Measurements from ENCODE around the gene KCNQ1OT1. TPM values are rescaled to one million over a fixed set of nuclear protein-coding genes. Genes with fewer than 3 reads are reported as not detected.

The KCNQ1OT1 gene
- total and polyA plus RNA-seq, 4 donors: 0.05 to 4.9 (median 0.61) TPM

GRCh38 chr11:2748814-2749554, 49.2 kb upstream of the KCNQ1OT1 start:
- H3K4me1 ChIP-seq (ENCODE audit: control insufficient read depth in 4 of 4, insufficient read depth in 4 of 4, low read length in 3 of 4): no peaks in the 10 kb centered on the region
- 96% methylated on average over 17 of the region's 17 CpGs for WGBS
- H3K27ac ChIP-seq (ENCODE audit: low read depth in 1 of 2, low read length in 2 of 2): no peak overlapping the region
- no peaks in the 10 kb centered on the region for H3K36me3 ChIP-seq (ENCODE audit: control insufficient read depth in 4 of 4, insufficient read depth in 3 of 4, low read depth in 1 of 4, low read length in 3 of 4)
- H3K4me3 ChIP-seq (ENCODE audit: low read depth in 1 of 3, low read length in 3 of 3): no peak overlapping the region
- peaks cover 0 to 2% (median 0%) of the 10 kb centered on the region in 4 donors for H3K9me3 ChIP-seq (ENCODE audit: control insufficient read depth in 4 of 4, low read length in 3 of 4)
- H3K9ac ChIP-seq (ENCODE audit: low read depth in 1 of 2, low read length in 2 of 2): no peak overlapping the region
- TF ChIP-seq GABPA (IDR thresholded peaks at IDR 0.05 in 1 of 2, conservative IDR thresholded peaks at IDR 0.05 in 1 of 2): no peak
- TF ChIP-seq RAD21 (IDR thresholded peaks at IDR 0.05): no peak
- no peak for TF ChIP-seq TAF1 (conservative IDR thresholded peaks at IDR 0.05)
- no peak for TF ChIP-seq HNF4A (conservative IDR thresholded peaks at IDR 0.05)
- H3K27me3 ChIP-seq (ENCODE audit: control insufficient read depth in 4 of 4, insufficient read depth in 4 of 4, low read length in 3 of 4): no peaks in the 10 kb centered on the region
- no peak for DNase-seq (ENCODE audit: low spot score)

DNA sequence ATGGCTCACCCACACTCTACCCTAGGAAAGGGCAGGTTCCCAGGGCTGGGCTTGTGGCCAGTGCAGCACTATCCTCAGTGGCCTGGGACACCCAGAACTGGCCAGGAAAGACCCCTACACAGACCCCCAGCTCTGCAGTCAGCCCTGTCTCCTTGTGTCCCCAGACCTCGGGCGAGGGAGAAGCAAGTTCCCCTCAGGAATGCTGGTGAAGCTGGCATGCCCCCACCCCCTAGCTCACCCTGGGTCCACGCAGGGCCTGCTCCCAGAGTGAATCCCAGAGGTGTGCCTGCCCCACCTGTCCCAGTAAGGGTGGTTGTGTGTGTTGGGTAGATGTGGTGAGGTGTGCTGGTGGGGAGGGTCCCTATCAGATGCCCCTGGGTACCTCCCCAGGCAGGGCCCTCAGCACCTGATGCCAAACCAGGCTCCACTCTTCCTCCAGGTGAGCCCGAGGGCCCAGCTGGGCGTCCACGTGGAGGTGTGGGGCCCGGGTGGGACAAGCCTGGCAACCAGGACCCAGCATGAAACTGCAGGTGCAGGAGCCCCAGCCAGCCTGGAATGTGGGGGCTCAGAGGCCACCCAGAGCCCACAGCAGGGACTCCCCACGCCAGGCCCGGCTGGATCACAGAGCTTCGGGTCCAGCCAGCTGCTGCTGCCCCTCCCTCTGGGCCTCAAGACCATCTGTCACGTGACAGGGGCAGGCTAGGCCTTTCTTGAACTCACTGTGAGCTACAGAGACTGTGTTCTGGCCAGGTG, 48.4 kb upstream of the KCNQ1OT1 start:
- Histone ChIP-seq H3K4me1 (ENCODE audit: control insufficient read depth in 4 of 4, insufficient read depth in 4 of 4, low read length in 3 of 4) (no peaks in the 10 kb centered on the region), H3K27ac (ENCODE audit: low read depth in 1 of 2, low read length in 2 of 2) (no peak overlapping the region), H3K9me3 (ENCODE audit: control insufficient read depth in 4 of 4, low read length in 3 of 4) (no peaks in the 10 kb centered on the region), H3K4me3 (ENCODE audit: low read depth in 1 of 3, low read length in 3 of 3) (no peak overlapping the region), H3K36me3 (ENCODE audit: control insufficient read depth in 4 of 4, insufficient read depth in 3 of 4, low read depth in 1 of 4, low read length in 3 of 4) (no peaks in the 10 kb centered on the region), H3K9ac (ENCODE audit: low read depth in 1 of 2, low read length in 2 of 2) (no peak overlapping the region), H3K27me3 (ENCODE audit: control insufficient read depth in 4 of 4, insufficient read depth in 4 of 4, low read length in 3 of 4) (no peaks in the 10 kb centered on the region)
- no peak for DNase-seq (ENCODE audit: low spot score)
- no peak for TF ChIP-seq SP1 (IDR thresholded peaks at IDR 0.05)
- no peak for TF ChIP-seq GABPA (IDR thresholded peaks at IDR 0.05 in 1 of 2, conservative IDR thresholded peaks at IDR 0.05 in 1 of 2)
- TF ChIP-seq NR2F2 (IDR thresholded peaks at IDR 0.05): no peak
- no peak for TF ChIP-seq EGR1 (IDR thresholded peaks at IDR 0.05; ENCODE audit: low read depth in 2 of 2)
- no peak for TF ChIP-seq HNF4A (conservative IDR thresholded peaks at IDR 0.05)
- TF ChIP-seq RXRA (IDR thresholded peaks at IDR 0.05): no peak
- TF ChIP-seq HNF4G (IDR thresholded peaks at IDR 0.05): no peak
- TF ChIP-seq, protein P1, sequence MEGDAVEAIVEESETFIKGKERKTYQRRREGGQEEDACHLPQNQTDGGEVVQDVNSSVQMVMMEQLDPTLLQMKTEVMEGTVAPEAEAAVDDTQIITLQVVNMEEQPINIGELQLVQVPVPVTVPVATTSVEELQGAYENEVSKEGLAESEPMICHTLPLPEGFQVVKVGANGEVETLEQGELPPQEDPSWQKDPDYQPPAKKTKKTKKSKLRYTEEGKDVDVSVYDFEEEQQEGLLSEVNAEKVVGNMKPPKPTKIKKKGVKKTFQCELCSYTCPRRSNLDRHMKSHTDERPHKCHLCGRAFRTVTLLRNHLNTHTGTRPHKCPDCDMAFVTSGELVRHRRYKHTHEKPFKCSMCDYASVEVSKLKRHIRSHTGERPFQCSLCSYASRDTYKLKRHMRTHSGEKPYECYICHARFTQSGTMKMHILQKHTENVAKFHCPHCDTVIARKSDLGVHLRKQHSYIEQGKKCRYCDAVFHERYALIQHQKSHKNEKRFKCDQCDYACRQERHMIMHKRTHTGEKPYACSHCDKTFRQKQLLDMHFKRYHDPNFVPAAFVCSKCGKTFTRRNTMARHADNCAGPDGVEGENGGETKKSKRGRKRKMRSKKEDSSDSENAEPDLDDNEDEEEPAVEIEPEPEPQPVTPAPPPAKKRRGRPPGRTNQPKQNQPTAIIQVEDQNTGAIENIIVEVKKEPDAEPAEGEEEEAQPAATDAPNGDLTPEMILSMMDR (IDR thresholded peaks at IDR 0.05; ENCODE audit: low read depth, low read length, missing input control): no peak
- TF ChIP-seq, protein P2, sequence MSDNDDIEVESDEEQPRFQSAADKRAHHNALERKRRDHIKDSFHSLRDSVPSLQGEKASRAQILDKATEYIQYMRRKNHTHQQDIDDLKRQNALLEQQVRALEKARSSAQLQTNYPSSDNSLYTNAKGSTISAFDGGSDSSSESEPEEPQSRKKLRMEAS (IDR thresholded peaks at IDR 0.05): no peak
- TF ChIP-seq TAF1 (conservative IDR thresholded peaks at IDR 0.05): no peak
- 83% methylated on average over 11 of the region's 11 CpGs for WGBS

DNA sequence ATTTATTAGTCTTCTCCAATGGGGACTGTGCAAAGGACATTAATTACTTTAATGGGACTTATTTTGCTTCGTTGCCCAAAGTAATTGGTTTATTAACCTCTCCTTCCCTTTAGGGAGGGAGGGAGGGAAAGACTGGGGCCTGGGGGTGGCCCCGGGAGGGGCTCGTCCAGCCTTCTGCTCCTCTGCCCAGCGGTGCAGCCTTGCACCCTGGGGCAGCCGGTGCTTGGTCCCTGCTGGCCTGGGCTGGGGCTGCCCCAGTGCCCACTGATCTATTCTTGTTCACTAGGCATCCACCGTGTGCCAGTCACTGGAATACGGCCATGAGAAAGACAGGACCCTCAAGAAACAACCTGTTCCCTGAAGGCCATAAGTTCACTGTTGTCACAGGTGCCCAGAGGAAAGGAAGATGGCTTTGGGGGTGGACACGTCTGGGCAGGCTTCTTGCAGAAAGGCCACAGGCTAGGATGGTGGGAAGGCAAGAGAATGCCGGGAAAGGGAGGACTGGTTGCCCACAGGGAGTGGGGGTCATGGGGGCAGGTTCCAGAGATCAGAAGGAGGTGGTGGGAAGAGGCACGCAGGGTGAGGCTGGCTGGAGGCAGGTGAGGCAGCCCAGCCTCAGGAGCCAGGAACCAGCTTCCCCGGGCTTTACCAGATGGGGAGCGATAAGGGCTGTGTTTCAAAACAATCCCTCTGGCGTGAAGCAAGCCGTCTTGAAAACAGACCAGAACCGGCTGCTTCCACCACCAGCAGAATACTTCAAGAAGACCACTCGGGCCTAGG, 47.6 kb upstream of the KCNQ1OT1 start:
- no peak overlapping the region for H3K4me3 ChIP-seq (ENCODE audit: low read depth in 1 of 3, low read length in 3 of 3)
- H3K27ac ChIP-seq (ENCODE audit: low read depth in 1 of 2, low read length in 2 of 2): no peak overlapping the region
- H3K9ac ChIP-seq (ENCODE audit: low read depth in 1 of 2, low read length in 2 of 2): no peak overlapping the region
- H3K9me3 ChIP-seq (ENCODE audit: control insufficient read depth in 4 of 4, low read length in 3 of 4): no peaks in the 10 kb centered on the region
- DNase-seq (ENCODE audit: low spot score): no peak
- no peaks in the 10 kb centered on the region for H3K27me3 ChIP-seq (ENCODE audit: control insufficient read depth in 4 of 4, insufficient read depth in 4 of 4, low read length in 3 of 4)
- no peaks in the 10 kb centered on the region for H3K36me3 ChIP-seq (ENCODE audit: control insufficient read depth in 4 of 4, insufficient read depth in 3 of 4, low read depth in 1 of 4, low read length in 3 of 4)
- WGBS: 91% methylated on average over 16 of the region's 16 CpGs
- no peaks in the 10 kb centered on the region for H3K4me1 ChIP-seq (ENCODE audit: control insufficient read depth in 4 of 4, insufficient read depth in 4 of 4, low read length in 3 of 4)
- TF ChIP-seq RAD21 (IDR thresholded peaks at IDR 0.05): no peak
- TF ChIP-seq SP1 (IDR thresholded peaks at IDR 0.05): no peak
- TF ChIP-seq, protein P3, sequence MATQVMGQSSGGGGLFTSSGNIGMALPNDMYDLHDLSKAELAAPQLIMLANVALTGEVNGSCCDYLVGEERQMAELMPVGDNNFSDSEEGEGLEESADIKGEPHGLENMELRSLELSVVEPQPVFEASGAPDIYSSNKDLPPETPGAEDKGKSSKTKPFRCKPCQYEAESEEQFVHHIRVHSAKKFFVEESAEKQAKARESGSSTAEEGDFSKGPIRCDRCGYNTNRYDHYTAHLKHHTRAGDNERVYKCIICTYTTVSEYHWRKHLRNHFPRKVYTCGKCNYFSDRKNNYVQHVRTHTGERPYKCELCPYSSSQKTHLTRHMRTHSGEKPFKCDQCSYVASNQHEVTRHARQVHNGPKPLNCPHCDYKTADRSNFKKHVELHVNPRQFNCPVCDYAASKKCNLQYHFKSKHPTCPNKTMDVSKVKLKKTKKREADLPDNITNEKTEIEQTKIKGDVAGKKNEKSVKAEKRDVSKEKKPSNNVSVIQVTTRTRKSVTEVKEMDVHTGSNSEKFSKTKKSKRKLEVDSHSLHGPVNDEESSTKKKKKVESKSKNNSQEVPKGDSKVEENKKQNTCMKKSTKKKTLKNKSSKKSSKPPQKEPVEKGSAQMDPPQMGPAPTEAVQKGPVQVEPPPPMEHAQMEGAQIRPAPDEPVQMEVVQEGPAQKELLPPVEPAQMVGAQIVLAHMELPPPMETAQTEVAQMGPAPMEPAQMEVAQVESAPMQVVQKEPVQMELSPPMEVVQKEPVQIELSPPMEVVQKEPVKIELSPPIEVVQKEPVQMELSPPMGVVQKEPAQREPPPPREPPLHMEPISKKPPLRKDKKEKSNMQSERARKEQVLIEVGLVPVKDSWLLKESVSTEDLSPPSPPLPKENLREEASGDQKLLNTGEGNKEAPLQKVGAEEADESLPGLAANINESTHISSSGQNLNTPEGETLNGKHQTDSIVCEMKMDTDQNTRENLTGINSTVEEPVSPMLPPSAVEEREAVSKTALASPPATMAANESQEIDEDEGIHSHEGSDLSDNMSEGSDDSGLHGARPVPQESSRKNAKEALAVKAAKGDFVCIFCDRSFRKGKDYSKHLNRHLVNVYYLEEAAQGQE (IDR thresholded peaks at IDR 0.05): no peak
- TF ChIP-seq, protein P2 (IDR thresholded peaks at IDR 0.05): no peak
- no peak for TF ChIP-seq TAF1 (conservative IDR thresholded peaks at IDR 0.05)
- no peak for TF ChIP-seq NR2F2 (IDR thresholded peaks at IDR 0.05)
- TF ChIP-seq FOXA1 (IDR thresholded peaks at IDR 0.05): no peak
- TF ChIP-seq HNF4A (conservative IDR thresholded peaks at IDR 0.05): no peak
- no peak for TF ChIP-seq JUND (IDR thresholded peaks at IDR 0.05)
- no peak for TF ChIP-seq FOXA2 (IDR thresholded peaks at IDR 0.05)
- no peak for TF ChIP-seq HNF4G (IDR thresholded peaks at IDR 0.05)
- TF ChIP-seq, protein P4, sequence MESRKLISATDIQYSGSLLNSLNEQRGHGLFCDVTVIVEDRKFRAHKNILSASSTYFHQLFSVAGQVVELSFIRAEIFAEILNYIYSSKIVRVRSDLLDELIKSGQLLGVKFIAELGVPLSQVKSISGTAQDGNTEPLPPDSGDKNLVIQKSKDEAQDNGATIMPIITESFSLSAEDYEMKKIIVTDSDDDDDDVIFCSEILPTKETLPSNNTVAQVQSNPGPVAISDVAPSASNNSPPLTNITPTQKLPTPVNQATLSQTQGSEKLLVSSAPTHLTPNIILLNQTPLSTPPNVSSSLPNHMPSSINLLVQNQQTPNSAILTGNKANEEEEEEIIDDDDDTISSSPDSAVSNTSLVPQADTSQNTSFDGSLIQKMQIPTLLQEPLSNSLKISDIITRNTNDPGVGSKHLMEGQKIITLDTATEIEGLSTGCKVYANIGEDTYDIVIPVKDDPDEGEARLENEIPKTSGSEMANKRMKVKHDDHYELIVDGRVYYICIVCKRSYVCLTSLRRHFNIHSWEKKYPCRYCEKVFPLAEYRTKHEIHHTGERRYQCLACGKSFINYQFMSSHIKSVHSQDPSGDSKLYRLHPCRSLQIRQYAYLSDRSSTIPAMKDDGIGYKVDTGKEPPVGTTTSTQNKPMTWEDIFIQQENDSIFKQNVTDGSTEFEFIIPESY (IDR thresholded peaks at IDR 0.05): no peak
